ENCODE data around the gene MOV10. TPM values are rescaled to one million over a fixed set of nuclear protein-coding genes. Genes with fewer than 3 reads are reported as not detected.
A peak's percentile ranks its signal among the peaks of the same experiment; 100 is the strongest.

The MOV10 gene
- total and polyA plus RNA-seq, 9 of the 15 experiments (the other 6 are each of a cell fraction or from before 2014, with no cell fraction given), result 16.7 to 105 (median 49.5) TPM

DNA sequence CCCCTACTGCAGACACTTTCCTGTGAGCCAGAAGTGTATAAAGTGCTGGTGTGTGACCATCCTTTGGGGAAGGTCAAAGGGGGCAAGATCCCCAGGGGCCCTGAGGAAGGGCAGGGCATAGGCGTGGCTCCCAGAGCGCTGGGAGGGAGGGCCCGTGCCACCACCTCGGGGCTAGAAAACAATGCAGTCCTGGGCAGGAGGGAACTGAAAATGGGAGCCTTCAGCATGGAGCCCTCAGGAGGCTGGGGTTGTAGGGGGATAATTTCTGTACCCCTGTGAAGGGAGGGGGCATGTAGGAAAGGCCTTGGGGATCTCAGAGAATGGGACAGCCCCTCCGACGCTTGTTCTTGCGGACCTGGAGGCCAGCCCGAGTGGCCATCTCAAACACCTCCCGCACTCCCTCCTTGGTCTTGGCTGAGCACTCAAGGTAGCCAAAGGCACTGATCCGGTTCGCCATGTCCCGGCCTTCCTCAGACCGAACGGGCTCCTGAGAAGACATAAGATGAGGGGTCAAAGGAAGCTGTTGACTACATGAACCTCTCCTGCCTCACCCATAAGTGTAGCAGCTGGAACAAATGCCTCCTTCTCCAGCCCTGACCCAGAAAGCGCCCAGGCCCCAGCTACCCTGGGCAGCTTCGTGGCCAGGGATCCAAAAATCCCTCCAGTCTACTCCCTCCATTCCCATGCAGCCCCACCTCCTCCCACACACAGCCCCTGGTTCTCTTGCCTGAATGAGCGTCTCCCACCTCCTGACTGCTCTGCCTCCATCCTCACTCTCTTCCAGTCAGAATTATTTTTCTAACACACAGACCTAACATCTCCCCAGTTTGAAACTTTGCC lies 27.0 kb downstream of the MOV10 start:
- WGBS (ENCODE audit: insufficient coverage, low coverage, missing lambda C conversion rate), result 71% methylated on average over 17 of the region's 17 CpGs
- Histone ChIP-seq H3K79me2 (ENCODE audit: control insufficient read depth, insufficient read depth, low read length) (peaks cover 67% of the 10 kb centered on the region), H4K20me1 (replicated peaks; ENCODE audit: control insufficient read depth, insufficient read depth, low read length) (no peaks in the 10 kb centered on the region), H3K27ac (ENCODE audit: extremely low read depth, low read depth, low read length) (peak overlapping the region; percentile 97), H3K9ac (ENCODE audit: insufficient read depth in 1 of 2, low read depth in 2 of 2, low read length in 2 of 2) (peak overlapping the region; percentile 82 to 87), H3K9me3 (replicated peaks; ENCODE audit: control insufficient read depth, insufficient read depth, low read depth, low read length) (no peaks in the 10 kb centered on the region), H3K36me3 (ENCODE audit: control insufficient read depth, insufficient read depth, low read length) (peaks cover 73% of the 10 kb centered on the region), H3K27me3 (ENCODE audit: control insufficient read depth in 2 of 2, insufficient read depth in 2 of 2, low read length in 2 of 2) (no peaks in the 10 kb centered on the region), H3K9me1 (ENCODE audit: control insufficient read depth, insufficient read depth, low read length) (no peaks in the 10 kb centered on the region), H3K4me3 (no peak overlapping the region), H2AFZ (ENCODE audit: low read depth, low read length) (no peak overlapping the region), H3K4me2 (ENCODE audit: insufficient read depth, low read length) (peak overlapping the region; percentile 73), H3K4me1 (replicated peaks in 1 of 2; ENCODE audit: control insufficient read depth in 2 of 2, insufficient read depth in 2 of 2, low read length in 2 of 2) (peaks cover 85 to 90% of the 10 kb centered on the region in 2 experiments)
- DNase-seq (ENCODE audit: extremely low read depth in 1 of 4, low spot score in 3 of 4) (peak in 1 of 4 experiments; percentile 19), FAIRE-seq (no peak), ATAC-seq (no peak)
- in situ Hi-C loops (cut with MboI) (no loop called here), intact Hi-C loops (cut with micrococcal nuclease) (loop anchor here (10.0 kb wide), 1 partner anchor 237 kb away; no protein-coding TSS in a partner anchor)
- ChIA-PET POLR2A (interaction anchor here (0.8 to 5.4 kb wide), 9 partner anchors 9 to 66 kb away, joined by 3 to 42 read pairs (median 4); partner anchors contain the start of genes MOV10 and PPM1J), CTCF (ENCODE audit: low intra/inter-chr PET ratio) (no interaction called here)
- no TSS peak for BruUV-seq (replicated peaks)
- peak; percentile 29 for TF ChIP-seq ARHGAP35 (IDR thresholded peaks at IDR 0.05; ENCODE audit: partially characterized antibody)
- TF ChIP-seq BRCA1 (IDR thresholded peaks at IDR 0.05), result no peak
- TF ChIP-seq BRCA1 (CRISPR knock-in tag; IDR thresholded peaks at IDR 0.05), result no peak
- TF ChIP-seq, protein P1, sequence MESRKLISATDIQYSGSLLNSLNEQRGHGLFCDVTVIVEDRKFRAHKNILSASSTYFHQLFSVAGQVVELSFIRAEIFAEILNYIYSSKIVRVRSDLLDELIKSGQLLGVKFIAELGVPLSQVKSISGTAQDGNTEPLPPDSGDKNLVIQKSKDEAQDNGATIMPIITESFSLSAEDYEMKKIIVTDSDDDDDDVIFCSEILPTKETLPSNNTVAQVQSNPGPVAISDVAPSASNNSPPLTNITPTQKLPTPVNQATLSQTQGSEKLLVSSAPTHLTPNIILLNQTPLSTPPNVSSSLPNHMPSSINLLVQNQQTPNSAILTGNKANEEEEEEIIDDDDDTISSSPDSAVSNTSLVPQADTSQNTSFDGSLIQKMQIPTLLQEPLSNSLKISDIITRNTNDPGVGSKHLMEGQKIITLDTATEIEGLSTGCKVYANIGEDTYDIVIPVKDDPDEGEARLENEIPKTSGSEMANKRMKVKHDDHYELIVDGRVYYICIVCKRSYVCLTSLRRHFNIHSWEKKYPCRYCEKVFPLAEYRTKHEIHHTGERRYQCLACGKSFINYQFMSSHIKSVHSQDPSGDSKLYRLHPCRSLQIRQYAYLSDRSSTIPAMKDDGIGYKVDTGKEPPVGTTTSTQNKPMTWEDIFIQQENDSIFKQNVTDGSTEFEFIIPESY (CRISPR knock-in tag; IDR thresholded peaks at IDR 0.05), result no peak
- TF ChIP-seq KLF13 (tag; IDR thresholded peaks at IDR 0.05; ENCODE audit: borderline replicate concordance, low read depth), result no peak
- no peak for TF ChIP-seq NONO (IDR thresholded peaks at IDR 0.05; ENCODE audit: low read depth in 2 of 2, low read length in 1 of 2)
- TF ChIP-seq, protein P2, sequence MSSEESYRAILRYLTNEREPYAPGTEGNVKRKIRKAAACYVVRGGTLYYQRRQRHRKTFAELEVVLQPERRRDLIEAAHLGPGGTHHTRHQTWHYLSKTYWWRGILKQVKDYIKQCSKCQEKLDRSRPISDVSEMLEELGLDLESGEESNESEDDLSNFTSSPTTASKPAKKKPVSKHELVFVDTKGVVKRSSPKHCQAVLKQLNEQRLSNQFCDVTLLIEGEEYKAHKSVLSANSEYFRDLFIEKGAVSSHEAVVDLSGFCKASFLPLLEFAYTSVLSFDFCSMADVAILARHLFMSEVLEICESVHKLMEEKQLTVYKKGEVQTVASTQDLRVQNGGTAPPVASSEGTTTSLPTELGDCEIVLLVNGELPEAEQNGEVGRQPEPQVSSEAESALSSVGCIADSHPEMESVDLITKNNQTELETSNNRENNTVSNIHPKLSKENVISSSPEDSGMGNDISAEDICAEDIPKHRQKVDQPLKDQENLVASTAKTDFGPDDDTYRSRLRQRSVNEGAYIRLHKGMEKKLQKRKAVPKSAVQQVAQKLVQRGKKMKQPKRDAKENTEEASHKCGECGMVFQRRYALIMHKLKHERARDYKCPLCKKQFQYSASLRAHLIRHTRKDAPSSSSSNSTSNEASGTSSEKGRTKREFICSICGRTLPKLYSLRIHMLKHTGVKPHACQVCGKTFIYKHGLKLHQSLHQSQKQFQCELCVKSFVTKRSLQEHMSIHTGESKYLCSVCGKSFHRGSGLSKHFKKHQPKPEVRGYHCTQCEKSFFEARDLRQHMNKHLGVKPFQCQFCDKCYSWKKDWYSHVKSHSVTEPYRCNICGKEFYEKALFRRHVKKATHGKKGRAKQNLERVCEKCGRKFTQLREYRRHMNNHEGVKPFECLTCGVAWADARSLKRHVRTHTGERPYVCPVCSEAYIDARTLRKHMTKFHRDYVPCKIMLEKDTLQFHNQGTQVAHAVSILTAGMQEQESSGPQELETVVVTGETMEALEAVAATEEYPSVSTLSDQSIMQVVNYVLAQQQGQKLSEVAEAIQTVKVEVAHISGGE (CRISPR knock-in tag; IDR thresholded peaks at IDR 0.05), result no peak
- no peak for TF ChIP-seq ZNF274 (IDR thresholded peaks at IDR 0.05; ENCODE audit: borderline replicate concordance, low read depth, low read length)
- TF ChIP-seq ZNF311 (CRISPR knock-in tag; IDR thresholded peaks at IDR 0.05), result no peak
- no peak for TF ChIP-seq ZBTB7A (IDR thresholded peaks at IDR 0.05; ENCODE audit: borderline replicate concordance, control insufficient read depth, low read depth, low read length)
- TF ChIP-seq SRF (CRISPR knock-in tag; IDR thresholded peaks at IDR 0.05), result no peak
